NT2/D1 (cell line): ENCODE data around the gene NANOS2.

Source experiments
- DNase-seq: peaks from one replicate; pipeline ENCODE4 v3.0.0-alpha.2; 2011; ENCODE audit warnings: low read depth, low spot score
- H3K27me3 ChIP-seq: 2 replicates; pipeline ENCODE4 v1.6.0; 2011; ENCODE audit warnings: mild to moderate bottlenecking; ENCODE audit not compliant: insufficient read length, insufficient read depth
- H3K36me3 ChIP-seq: 2 replicates; pipeline ENCODE4 v1.6.1; 2011; ENCODE audit warnings: mild to moderate bottlenecking, low read length, mixed read lengths; ENCODE audit not compliant: insufficient read depth, insufficient read length
- H3K4me1 ChIP-seq: 2 replicates; pipeline ENCODE4 v1.5.1; 2011; ENCODE audit not compliant: insufficient read depth, insufficient read length
- H3K4me3 ChIP-seq: 2 replicates; pipeline ENCODE4 v1.5.1; 2011; ENCODE audit warnings: low read depth; ENCODE audit not compliant: insufficient read length
- H3K9ac ChIP-seq: 2 replicates; pipeline ENCODE4 v1.6.0; 2011; ENCODE audit warnings: low read depth; ENCODE audit not compliant: insufficient read length
- H3K9me3 ChIP-seq: 2 replicates; pipeline ENCODE4 v1.5.1; 2011; ENCODE audit warnings: mild to moderate bottlenecking, low read length; ENCODE audit not compliant: insufficient read depth
- SUZ12 ChIP-seq: IDR thresholded peaks from 2 replicates; pipeline ENCODE4 v1.6.1; 2011; ENCODE audit not compliant: insufficient read length, insufficient read depth; ENCODE audit errors: extremely low read depth
- YY1 ChIP-seq: IDR thresholded peaks from 2 replicates; pipeline ENCODE4 v1.6.1; 2011; ENCODE audit not compliant: insufficient read length, insufficient read depth
- ZNF274 ChIP-seq: IDR thresholded peaks from 2 replicates; pipeline ENCODE4 v1.6.1; 2011; ENCODE audit warnings: mild to moderate bottlenecking, low read depth, low read length

The NANOS2 gene

GRCh38 chr19:45939792-45940514 lies 25.4 kb upstream of the NANOS2 start:
- H3K9me3 ChIP-seq = no peaks in the 10 kb centered on the region
- no peak overlapping the region for H3K9ac ChIP-seq
- H3K4me3 ChIP-seq = no peak overlapping the region
- no peaks in the 10 kb centered on the region for H3K27me3 ChIP-seq
- DNase-seq = no peak
- TF ChIP-seq SUZ12 (no peak), YY1 (no peak), ZNF274 (no peak)
- H3K4me1 ChIP-seq = peaks cover 3% of the 10 kb centered on the region
- no peaks in the 10 kb centered on the region for H3K36me3 ChIP-seq

- H3K27me3 ChIP-seq = no peaks in the 10 kb centered on the region
- no peak for TF ChIP-seq SUZ12
- TF ChIP-seq YY1 = no peak
- TF ChIP-seq ZNF274 = no peak
- no peaks in the 10 kb centered on the region for H3K9me3 ChIP-seq
- H3K4me3 ChIP-seq = no peak overlapping the region
- DNase-seq = no peak
- H3K4me1 ChIP-seq = peaks cover 3% of the 10 kb centered on the region
- H3K36me3 ChIP-seq = no peaks in the 10 kb centered on the region
- H3K9ac ChIP-seq = no peak overlapping the region
Measured at GRCh38 chr19:45938733-45939319, 24.2 kb upstream of the NANOS2 start.

GRCh38 chr19:45935267-45935666 lies 20.7 kb upstream of the NANOS2 start:
- H3K36me3 ChIP-seq = no peaks in the 10 kb centered on the region
- no peaks in the 10 kb centered on the region for H3K27me3 ChIP-seq
- TF ChIP-seq SUZ12 = no peak
- peaks cover 3% of the 10 kb centered on the region for H3K4me1 ChIP-seq
- H3K9ac ChIP-seq = no peak overlapping the region
- no peaks in the 10 kb centered on the region for H3K9me3 ChIP-seq
- H3K4me3 ChIP-seq = no peak overlapping the region
- DNase-seq = no peak

GRCh38 chr19:45934551-45935230 lies 20.1 kb upstream of the NANOS2 start:
- Histone ChIP-seq H3K9me3 (no peaks in the 10 kb centered on the region), H3K9ac (no peak overlapping the region), H3K4me3 (no peak overlapping the region), H3K4me1 (peaks cover 3% of the 10 kb centered on the region), H3K36me3 (no peaks in the 10 kb centered on the region), H3K27me3 (no peaks in the 10 kb centered on the region)
- DNase-seq = no peak
- no peak for TF ChIP-seq SUZ12
- no peak for TF ChIP-seq ZNF274
- TF ChIP-seq YY1 = no peak

- Histone ChIP-seq H3K9me3 (no peaks in the 10 kb centered on the region), H3K9ac (no peak overlapping the region), H3K27me3 (no peaks in the 10 kb centered on the region), H3K36me3 (no peaks in the 10 kb centered on the region), H3K4me1 (peaks cover 3% of the 10 kb centered on the region), H3K4me3 (no peak overlapping the region)
- DNase-seq = no peak
- TF ChIP-seq YY1 (no peak), SUZ12 (no peak), ZNF274 (no peak)
Measured at GRCh38 chr19:45933759-45934158, 19.2 kb upstream of the NANOS2 start.

GRCh38 chr19:45931055-45931454 lies 16.5 kb upstream of the NANOS2 start:
- H3K9ac ChIP-seq = no peak overlapping the region
- no peak for TF ChIP-seq ZNF274
- H3K36me3 ChIP-seq = no peaks in the 10 kb centered on the region
- no peaks in the 10 kb centered on the region for H3K4me1 ChIP-seq
- no peaks in the 10 kb centered on the region for H3K27me3 ChIP-seq
- no peaks in the 10 kb centered on the region for H3K9me3 ChIP-seq
- no peak overlapping the region for H3K4me3 ChIP-seq
- no peak for DNase-seq

GRCh38 chr19:45929247-45929646 lies 14.7 kb upstream of the NANOS2 start:
- no peaks in the 10 kb centered on the region for H3K4me1 ChIP-seq
- no peaks in the 10 kb centered on the region for H3K36me3 ChIP-seq
- H3K9ac ChIP-seq = no peak overlapping the region
- no peak overlapping the region for H3K4me3 ChIP-seq
- H3K27me3 ChIP-seq = no peaks in the 10 kb centered on the region
- TF ChIP-seq YY1 = no peak
- TF ChIP-seq ZNF274 = no peak
- TF ChIP-seq SUZ12 = no peak
- no peak for DNase-seq
- H3K9me3 ChIP-seq = no peaks in the 10 kb centered on the region
